ENCODE measurements around the gene NPAS3.

Gene NPAS3

GRCh38 chr14:33606591-33606990 is 667.9 kb downstream of the NPAS3 start:
- no peak for DNase-seq (ENCODE audit: extremely low read depth in 1 of 2, low read depth in 1 of 2)

- DNase-seq (ENCODE audit: extremely low read depth in 1 of 2, low read depth in 1 of 2), result no peak
Measured at GRCh38 chr14:33609582-33609981, 670.9 kb downstream of the NPAS3 start.

GRCh38 chr14:33610121-33610520 is 671.4 kb downstream of the NPAS3 start:
- DNase-seq (ENCODE audit: extremely low read depth in 1 of 2, low read depth in 1 of 2), result no peak

- DNase-seq (ENCODE audit: extremely low read depth in 1 of 2, low read depth in 1 of 2), result no peak
Measured at GRCh38 chr14:33611405-33612196, 672.9 kb downstream of the NPAS3 start.

- no peak for DNase-seq (ENCODE audit: extremely low read depth in 1 of 2, low read depth in 1 of 2)
Measured at GRCh38 chr14:33612197-33612505, 673.5 kb downstream of the NPAS3 start.

GRCh38 chr14:33617154-33617553 is 678.5 kb downstream of the NPAS3 start:
- DNase-seq (ENCODE audit: extremely low read depth in 1 of 2, low read depth in 1 of 2), result no peak

- DNase-seq (ENCODE audit: extremely low read depth in 1 of 2, low read depth in 1 of 2), result no peak
Measured at GRCh38 chr14:33618361-33619105, 679.9 kb downstream of the NPAS3 start.

- DNase-seq (ENCODE audit: extremely low read depth in 1 of 2, low read depth in 1 of 2), result no peak
Measured at GRCh38 chr14:33622496-33622895, 683.8 kb downstream of the NPAS3 start.

- DNase-seq (ENCODE audit: extremely low read depth in 1 of 2, low read depth in 1 of 2), result no peak
Measured at GRCh38 chr14:33629792-33630191, 691.1 kb downstream of the NPAS3 start.

GRCh38 chr14:33631021-33631420 is 692.3 kb downstream of the NPAS3 start:
- no peak for DNase-seq (ENCODE audit: extremely low read depth in 1 of 2, low read depth in 1 of 2)

- DNase-seq (ENCODE audit: extremely low read depth in 1 of 2, low read depth in 1 of 2), result no peak
Measured at GRCh38 chr14:33631441-33631840, 692.8 kb downstream of the NPAS3 start.

GRCh38 chr14:33634631-33635030 is 696.0 kb downstream of the NPAS3 start:
- DNase-seq (ENCODE audit: extremely low read depth in 1 of 2, low read depth in 1 of 2), result no peak

- no peak for DNase-seq (ENCODE audit: extremely low read depth in 1 of 2, low read depth in 1 of 2)
Measured at GRCh38 chr14:33636716-33637115, 698.0 kb downstream of the NPAS3 start.

GRCh38 chr14:33642080-33642479 is 703.4 kb downstream of the NPAS3 start:
- no peak for DNase-seq (ENCODE audit: extremely low read depth in 1 of 2, low read depth in 1 of 2)

- no peak for DNase-seq (ENCODE audit: extremely low read depth in 1 of 2, low read depth in 1 of 2)
Measured at GRCh38 chr14:33642691-33643244, 704.1 kb downstream of the NPAS3 start.

- no peak for DNase-seq (ENCODE audit: extremely low read depth in 1 of 2, low read depth in 1 of 2)
Measured at GRCh38 chr14:33643426-33644181, 704.9 kb downstream of the NPAS3 start.

- no peak for DNase-seq (ENCODE audit: extremely low read depth in 1 of 2, low read depth in 1 of 2)
Measured at GRCh38 chr14:33646692-33647260, 708.1 kb downstream of the NPAS3 start.

GRCh38 chr14:33647385-33647786 is 708.7 kb downstream of the NPAS3 start:
- DNase-seq (ENCODE audit: extremely low read depth in 1 of 2, low read depth in 1 of 2), result no peak

- no peak for DNase-seq (ENCODE audit: extremely low read depth in 1 of 2, low read depth in 1 of 2)
Measured at GRCh38 chr14:33650430-33650829, 711.8 kb downstream of the NPAS3 start.

- DNase-seq (ENCODE audit: extremely low read depth in 1 of 2, low read depth in 1 of 2), result no peak
Measured at GRCh38 chr14:33652566-33653307, 714.1 kb downstream of the NPAS3 start.
